RWPE2 (cell line): ENCODE measurements around the gene CHCHD2.

Source experiments
- ATAC-seq: fragments of 200-7000 bp; cut with Tn5 transposase; 3 replicates; pipeline ENCODE4 v1.9.1; 2021; ENCODE audit warnings: low read depth
- DNase-seq: peaks from one replicate; pipeline ENCODE4 v3.0.0-alpha.2; 2020; ENCODE audit warnings: low spot score
- H3K27ac ChIP-seq: fragments of 450-650 bp; 2 replicates; pipeline ENCODE4 v1.5.1; 2017; ENCODE audit warnings: mild to moderate bottlenecking; ENCODE audit not compliant: poor library complexity, severe bottlenecking
- H3K27me3 ChIP-seq: fragments of 250-450 bp; sonication (Bioruptor Pico); 2 replicates; pipeline ENCODE4 v1.5.1; 2021; ENCODE audit warnings: mild to moderate bottlenecking, moderate library complexity; ENCODE audit not compliant: insufficient read depth, poor library complexity, severe bottlenecking
- H3K36me3 ChIP-seq: fragments of 250-450 bp; sonication (Bioruptor Pico); 2 replicates; pipeline ENCODE4 v1.5.1; 2020; ENCODE audit warnings: low read depth, mild to moderate bottlenecking, moderate library complexity
- H3K4me1 ChIP-seq: fragments of 250-450 bp; sonication (Bioruptor Pico); 2 replicates; pipeline ENCODE4 v1.5.1; 2021; ENCODE audit warnings: mild to moderate bottlenecking, moderate library complexity; ENCODE audit not compliant: insufficient read depth, poor library complexity, severe bottlenecking
- H3K4me3 ChIP-seq: fragments of 250-450 bp; sonication (Bioruptor Pico); 2 replicates; pipeline ENCODE4 v1.5.1; 2021; ENCODE audit warnings: mild to moderate bottlenecking, moderate library complexity; ENCODE audit not compliant: severe bottlenecking
- H3K9me3 ChIP-seq: fragments of 250-450 bp; sonication (Bioruptor Pico); 2 replicates; pipeline ENCODE4 v1.5.1; 2021; ENCODE audit warnings: mild to moderate bottlenecking, moderate library complexity; ENCODE audit not compliant: severe bottlenecking
- CTCF ChIP-seq: fragments of 450-650 bp; IDR thresholded peaks from one replicate; pipeline ENCODE4 v1.5.1; 2017; ENCODE audit warnings: mild to moderate bottlenecking, moderate library complexity; ENCODE audit not compliant: poor library complexity, severe bottlenecking

CHCHD2 gene

DNA sequence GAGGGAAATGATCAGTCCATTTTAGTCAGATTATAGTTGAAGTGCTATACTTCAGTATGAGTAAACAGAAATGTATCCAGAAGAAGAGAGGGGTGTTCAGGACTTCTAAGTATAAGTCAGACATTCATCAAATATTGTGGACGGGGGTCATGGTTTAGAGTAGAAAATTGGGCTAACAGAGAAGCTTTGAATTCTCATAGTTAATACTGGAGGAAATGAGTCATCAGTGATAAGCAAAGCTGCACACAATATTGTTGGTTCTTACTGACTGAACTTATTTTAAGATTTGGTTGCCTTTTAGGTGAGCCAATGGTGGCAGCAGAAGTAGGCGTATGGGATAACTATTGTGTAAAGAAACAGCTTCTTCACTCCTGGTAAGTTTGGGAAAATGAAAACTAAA is 43.9 kb downstream of the CHCHD2 start:
- Histone ChIP-seq H3K4me3 (no peak overlapping the region), H3K9me3 (no peaks in the 10 kb centered on the region), H3K27ac (peak overlapping the region; percentile 69), H3K36me3 (peaks cover 73% of the 10 kb centered on the region), H3K4me1 (peaks cover 22% of the 10 kb centered on the region), H3K27me3 (no peaks in the 10 kb centered on the region)
- ATAC-seq (peak; percentile 28), DNase-seq (no peak)
- TF ChIP-seq CTCF: no peak

- Histone ChIP-seq H3K36me3 (peaks cover 67% of the 10 kb centered on the region), H3K27ac (no peak overlapping the region), H3K9me3 (no peaks in the 10 kb centered on the region), H3K4me1 (peaks cover 13% of the 10 kb centered on the region), H3K4me3 (no peak overlapping the region), H3K27me3 (no peaks in the 10 kb centered on the region)
- no peak for ATAC-seq
- TF ChIP-seq CTCF: no peak
- no peak for DNase-seq
Measured at GRCh38 chr7:56053993-56054392, 52.3 kb downstream of the CHCHD2 start.

DNA sequence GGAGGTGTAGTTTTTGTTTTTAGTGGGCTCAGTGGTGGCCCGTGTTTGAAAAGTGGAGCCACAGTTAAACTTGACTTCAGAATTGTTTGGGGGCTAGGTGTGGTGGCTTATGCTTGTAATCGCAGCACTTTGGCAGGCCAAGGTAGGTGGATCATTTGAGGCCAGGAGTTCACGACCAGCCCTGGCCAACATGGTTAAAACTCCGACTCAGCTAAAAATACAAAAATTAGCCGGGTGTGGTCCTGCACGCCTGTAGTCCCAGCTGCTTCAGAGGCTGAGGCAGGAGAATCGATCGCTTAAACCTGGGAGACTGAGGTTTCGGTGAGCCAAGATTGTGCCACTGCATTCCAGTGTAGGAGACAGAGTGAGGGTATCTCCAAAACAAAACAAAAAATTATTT is 52.9 kb downstream of the CHCHD2 start:
- peaks cover 13% of the 10 kb centered on the region for H3K4me1 ChIP-seq
- ATAC-seq: no peak
- no peaks in the 10 kb centered on the region for H3K27me3 ChIP-seq
- no peak for TF ChIP-seq CTCF
- peak overlapping the region; percentile 60 for H3K27ac ChIP-seq
- no peak for DNase-seq
- H3K4me3 ChIP-seq: no peak overlapping the region
- peaks cover 61% of the 10 kb centered on the region for H3K36me3 ChIP-seq
- no peaks in the 10 kb centered on the region for H3K9me3 ChIP-seq
